HepG2 (cell line): ENCODE results near the gene EEF1AKMT3. TPM values are rescaled to one million over a fixed set of nuclear protein-coding genes. Genes with fewer than 3 reads are reported as not detected.

Experiments used
- ELK4 ChIP-seq: sonication (generic); formaldehyde crosslinking; IDR thresholded peaks from 2 replicates; pipeline ENCODE4 v1.9.0; 2021; ENCODE audit warnings: missing genetic modification reagents, borderline replicate concordance
- EZH2 ChIP-seq: conservative IDR thresholded peaks from 2 replicates; pipeline ENCODE4 v1.6.1; 2012; ENCODE audit warnings: mild to moderate bottlenecking, low read depth, low read length, moderate library complexity
- GABPB1 ChIP-seq: IDR thresholded peaks from 2 replicates; pipeline ENCODE4 v1.6.1; 2016; ENCODE audit warnings: mild to moderate bottlenecking, missing genetic modification reagents, moderate library complexity, missing compliant biosample characterization
- HIVEP1 ChIP-seq: sonication (generic); formaldehyde crosslinking; IDR thresholded peaks from 2 replicates; pipeline ENCODE4 v1.4.0; 2020; ENCODE audit warnings: mild to moderate bottlenecking, missing genetic modification reagents
- HOXA9 ChIP-seq: sonication (generic); formaldehyde crosslinking; IDR thresholded peaks from 2 replicates; pipeline ENCODE4 v1.8.1; 2022; ENCODE audit warnings: missing genetic modification reagents, mild to moderate bottlenecking, moderate library complexity, borderline replicate concordance
- KDM5B ChIP-seq: sonication (generic); formaldehyde crosslinking; IDR thresholded peaks from 2 replicates; pipeline ENCODE4 v1.4.0; 2020; ENCODE audit warnings: missing genetic modification reagents, mild to moderate bottlenecking, borderline replicate concordance
- LCORL ChIP-seq, 2 experiments: fragments of 450-650 bp in 1 of 2; sonication (generic) in 1 of 2; formaldehyde crosslinking in 1 of 2; IDR thresholded peaks; 2 replicates each; pipeline versions ENCODE4 v1.5.0 to v1.6.1; 2017 to 2020; ENCODE audit warnings: antibody characterized with exemption in 1 of 2, missing genetic modification reagents in 1 of 2
- NFRKB ChIP-seq: fragments of 450-650 bp; IDR thresholded peaks from 2 replicates; pipeline ENCODE4 v1.6.1; 2017
- SMAD1 ChIP-seq: sonication (generic); formaldehyde crosslinking; IDR thresholded peaks from 2 replicates; pipeline ENCODE4 v1.4.0; 2020; ENCODE audit warnings: missing genetic modification reagents, low read depth, mild to moderate bottlenecking, borderline replicate concordance
- SYNCRIP ChIP-seq: fragments of 200-400 bp; formaldehyde crosslinking; IDR thresholded peaks from 2 replicates; pipeline ENCODE4 v1.6.1; 2018; ENCODE audit warnings: mild to moderate bottlenecking, low read depth, low read length; ENCODE audit not compliant: insufficient read depth
- ZBTB38 ChIP-seq: sonication (generic); formaldehyde crosslinking; IDR thresholded peaks from 2 replicates; pipeline ENCODE4 v1.5.1; 2020; ENCODE audit warnings: mild to moderate bottlenecking, missing genetic modification reagents
- ZFP36L1 ChIP-seq: sonication (generic); formaldehyde crosslinking; IDR thresholded peaks from 2 replicates; pipeline ENCODE4 v1.8.0; 2022; ENCODE audit warnings: mild to moderate bottlenecking, missing genetic modification reagents, moderate library complexity
- ZNF138 ChIP-seq: sonication (generic); formaldehyde crosslinking; IDR thresholded peaks from 2 replicates; pipeline ENCODE4 v1.5.0; 2020; ENCODE audit warnings: mild to moderate bottlenecking, low read depth, missing genetic modification reagents
- ZNF225 ChIP-seq: sonication (generic); formaldehyde crosslinking; IDR thresholded peaks from 2 replicates; pipeline ENCODE4 v1.4.0; 2020; ENCODE audit warnings: mild to moderate bottlenecking, missing genetic modification reagents
- ZNF383 ChIP-seq: sonication (generic); formaldehyde crosslinking; IDR thresholded peaks from 2 replicates; pipeline ENCODE4 v1.4.0; 2020; ENCODE audit warnings: missing genetic modification reagents, mild to moderate bottlenecking, borderline replicate concordance
- ZNF431 ChIP-seq: sonication (generic); formaldehyde crosslinking; IDR thresholded peaks from 2 replicates; pipeline ENCODE4 v1.9.0; 2022; ENCODE audit warnings: missing genetic modification reagents, low read depth, mild to moderate bottlenecking, borderline replicate concordance
- ZNF784 ChIP-seq: sonication (generic); formaldehyde crosslinking; IDR thresholded peaks from 2 replicates; pipeline ENCODE4 v1.5.1; 2020; ENCODE audit warnings: missing genetic modification reagents, mild to moderate bottlenecking, borderline replicate concordance
- ZNF891 ChIP-seq: sonication (generic); formaldehyde crosslinking; IDR thresholded peaks from 2 replicates; pipeline ENCODE4 v1.5.0; 2020; ENCODE audit warnings: mild to moderate bottlenecking, missing genetic modification reagents
- polyA plus RNA-seq, 8 experiments: library from polyadenylated mRNA; depleted of rRNA in 3 of 8; stranded (reverse) in 7 of 8; unstranded in 1 of 8; fragments of >200 nt; fragmentation: Illumina TruSeq in 4 of 8; extraction: Trizol in 4 of 8; gene quantifications; 2 replicates each; pipeline versions ENCODE4 v1.2.1 to v1.2.3, GENCODE V29; 2011 to 2016; ENCODE audit warnings: low read depth in 4 of 8, missing spikeins in 1 of 8, mixed read lengths in 1 of 8; ENCODE audit not compliant: insufficient read depth in 1 of 8
- total RNA-seq, 5 experiments: library from RNA; depleted of rRNA; stranded (reverse); fragments of >200 nt; fragmentation: Illumina TruSeq; extraction: Trizol; gene quantifications; 2 replicates each; pipeline ENCODE4 v1.2.3, GENCODE V29; 2016; ENCODE audit warnings: low read depth in 1 of 5
- TF ChIP-seq, protein P1 (sequence below): sonication (generic); formaldehyde crosslinking; IDR thresholded peaks from 2 replicates; pipeline ENCODE4 v1.8.0; 2022; ENCODE audit warnings: missing genetic modification reagents, mild to moderate bottlenecking, borderline replicate concordance
- TF ChIP-seq, protein P2 (sequence below): sonication (generic); formaldehyde crosslinking; IDR thresholded peaks from 2 replicates; pipeline ENCODE4 v1.4.0; 2020; ENCODE audit warnings: mild to moderate bottlenecking, missing genetic modification reagents
- TF ChIP-seq, protein P3 (sequence below): sonication (generic); formaldehyde crosslinking; IDR thresholded peaks from 2 replicates; pipeline ENCODE4 v1.5.0; 2020; ENCODE audit warnings: missing genetic modification reagents

EEF1AKMT3 gene
- total and polyA plus RNA-seq, 2 of the 13 experiments (the other 11 are each of a cell fraction or from before 2014, with no cell fraction given): 4.7 to 11.4 TPM

DNA sequence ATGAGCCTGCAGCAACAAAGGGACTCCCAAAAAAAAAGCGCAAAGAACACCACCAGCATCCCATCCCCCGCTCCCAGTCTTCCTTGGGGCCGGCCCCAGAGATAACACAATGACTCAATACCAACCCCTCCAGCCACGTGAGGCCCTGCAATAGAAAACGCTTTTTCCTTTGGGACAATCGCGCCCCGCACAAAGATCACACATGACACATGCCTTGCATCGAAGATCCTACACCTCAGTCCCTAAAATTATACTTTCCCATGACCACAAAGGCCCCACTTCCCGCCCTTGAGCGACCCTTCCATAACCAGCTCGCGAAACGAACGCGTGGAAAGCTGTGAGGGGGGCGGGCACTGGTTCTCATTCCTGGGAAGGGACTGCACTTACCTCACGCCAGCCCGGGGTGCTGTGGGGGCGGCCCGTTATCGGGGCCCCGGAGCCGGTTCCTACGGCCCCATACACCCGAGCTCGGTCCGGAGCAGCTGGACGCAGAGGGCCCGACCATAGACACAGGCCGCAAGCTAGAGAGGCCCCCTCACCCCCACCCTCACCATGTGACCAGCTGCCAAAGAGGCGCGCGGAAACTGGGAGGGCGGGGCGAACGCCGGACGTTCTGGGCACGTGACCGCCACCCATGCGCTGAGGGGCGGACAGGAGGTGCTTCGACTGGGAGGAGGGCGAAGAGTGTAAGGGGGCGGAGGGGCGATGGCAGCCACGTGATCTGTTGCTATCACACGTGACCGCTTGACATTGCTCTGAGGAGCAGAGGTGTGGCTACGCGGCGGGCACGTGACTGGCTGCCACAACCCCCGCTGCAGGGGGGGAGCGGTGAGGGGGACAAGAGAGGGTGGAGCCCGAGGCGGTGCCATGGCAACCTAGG is 20.4 kb upstream of the EEF1AKMT3 start, which contains the start of gene CDK4 (continued):
- no peak for TF ChIP-seq ELK4 (CRISPR knock-in tag)
- TF ChIP-seq SYNCRIP: no peak
- TF ChIP-seq GABPB1: peak; percentile 95
- peak; percentile 91 for TF ChIP-seq ZNF891
- TF ChIP-seq ZNF225: peak; percentile 85
- TF ChIP-seq ZNF138 (CRISPR knock-in tag): 0 out of 2 replicates have a peak, but pooled peaks have one; percentile 80
- TF ChIP-seq NFRKB: no peak
- 0 out of 2 replicates have a peak, but pooled peaks have one; percentile 61 for TF ChIP-seq SMAD1 (CRISPR knock-in tag)
- TF ChIP-seq KDM5B (CRISPR knock-in tag): peak; percentile 71; the same call in 1 of the 2 replicates
- TF ChIP-seq ZBTB38 (CRISPR knock-in tag): peak; percentile 87; the same call in 1 of the 2 replicates
- peak; percentile 30; the same call in 1 of the 2 replicates for TF ChIP-seq ZNF431 (CRISPR knock-in tag)
- peak; percentile 93 for TF ChIP-seq HIVEP1
- no peak for TF ChIP-seq EZH2
- TF ChIP-seq ZFP36L1 (CRISPR knock-in tag): peak; percentile 94
- TF ChIP-seq, protein P1, sequence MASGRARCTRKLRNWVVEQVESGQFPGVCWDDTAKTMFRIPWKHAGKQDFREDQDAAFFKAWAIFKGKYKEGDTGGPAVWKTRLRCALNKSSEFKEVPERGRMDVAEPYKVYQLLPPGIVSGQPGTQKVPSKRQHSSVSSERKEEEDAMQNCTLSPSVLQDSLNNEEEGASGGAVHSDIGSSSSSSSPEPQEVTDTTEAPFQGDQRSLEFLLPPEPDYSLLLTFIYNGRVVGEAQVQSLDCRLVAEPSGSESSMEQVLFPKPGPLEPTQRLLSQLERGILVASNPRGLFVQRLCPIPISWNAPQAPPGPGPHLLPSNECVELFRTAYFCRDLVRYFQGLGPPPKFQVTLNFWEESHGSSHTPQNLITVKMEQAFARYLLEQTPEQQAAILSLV: peak; percentile 80; the same call in 1 of the 2 replicates
- TF ChIP-seq, protein P2, sequence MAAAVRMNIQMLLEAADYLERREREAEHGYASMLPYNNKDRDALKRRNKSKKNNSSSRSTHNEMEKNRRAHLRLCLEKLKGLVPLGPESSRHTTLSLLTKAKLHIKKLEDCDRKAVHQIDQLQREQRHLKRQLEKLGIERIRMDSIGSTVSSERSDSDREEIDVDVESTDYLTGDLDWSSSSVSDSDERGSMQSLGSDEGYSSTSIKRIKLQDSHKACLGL (CRISPR knock-in tag): peak; percentile 94
- TF ChIP-seq ZNF784: peak; percentile 62
- no peak for TF ChIP-seq LCORL (IDR thresholded peaks at IDR 0.05)
- TF ChIP-seq LCORL (CRISPR knock-in tag; IDR thresholded peaks at IDR 0.05): peak; percentile 80
- TF ChIP-seq HOXA9 (CRISPR knock-in tag): peak; percentile 93; the same call in 1 of the 2 replicates
- TF ChIP-seq, protein P3, sequence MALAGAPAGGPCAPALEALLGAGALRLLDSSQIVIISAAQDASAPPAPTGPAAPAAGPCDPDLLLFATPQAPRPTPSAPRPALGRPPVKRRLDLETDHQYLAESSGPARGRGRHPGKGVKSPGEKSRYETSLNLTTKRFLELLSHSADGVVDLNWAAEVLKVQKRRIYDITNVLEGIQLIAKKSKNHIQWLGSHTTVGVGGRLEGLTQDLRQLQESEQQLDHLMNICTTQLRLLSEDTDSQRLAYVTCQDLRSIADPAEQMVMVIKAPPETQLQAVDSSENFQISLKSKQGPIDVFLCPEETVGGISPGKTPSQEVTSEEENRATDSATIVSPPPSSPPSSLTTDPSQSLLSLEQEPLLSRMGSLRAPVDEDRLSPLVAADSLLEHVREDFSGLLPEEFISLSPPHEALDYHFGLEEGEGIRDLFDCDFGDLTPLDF (CRISPR knock-in tag): peak; percentile 98
- peak; percentile 28; the same call in 1 of the 2 replicates for TF ChIP-seq ZNF383 (CRISPR knock-in tag)
